ENCODE measurements around the gene ZBTB44.

ZBTB44 gene

GRCh38 chr11:130312046-130312445, 2.7 kb downstream of the ZBTB44 start:
- DNase-seq (ENCODE audit: low read depth) = no peak
- H3K4me3 ChIP-seq (ENCODE audit: low read length) = no peak overlapping the region
- no peak for TF ChIP-seq CTCF (conservative IDR thresholded peaks at IDR 0.05; ENCODE audit: low read length)

- no peak for DNase-seq (ENCODE audit: low read depth)
- H3K4me3 ChIP-seq (ENCODE audit: low read length) = no peak overlapping the region
- TF ChIP-seq CTCF (conservative IDR thresholded peaks at IDR 0.05; ENCODE audit: low read length) = no peak
Measured at GRCh38 chr11:130310622-130311021, 4.1 kb downstream of the ZBTB44 start.

DNA sequence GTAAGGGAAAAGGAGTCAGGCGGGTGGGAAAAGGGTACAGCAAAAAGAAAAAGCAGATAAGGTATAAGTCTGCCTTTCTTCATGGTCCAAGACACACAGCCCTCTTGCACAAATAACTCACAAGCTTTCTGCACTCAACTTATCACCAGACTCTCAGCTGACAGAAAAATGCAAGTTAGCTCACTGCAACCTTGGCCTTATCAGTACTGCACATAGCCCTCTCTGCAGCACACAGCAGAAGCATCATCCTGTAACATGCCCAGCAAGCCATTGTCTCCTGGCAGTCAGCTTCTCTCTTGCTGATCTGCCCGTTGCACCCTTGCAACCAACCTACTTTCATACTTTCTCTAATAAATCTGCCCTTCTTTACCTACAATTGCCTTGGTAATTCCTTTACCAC, 5.8 kb downstream of the ZBTB44 start:
- TF ChIP-seq CTCF (conservative IDR thresholded peaks at IDR 0.05; ENCODE audit: low read length) = no peak
- DNase-seq (ENCODE audit: low read depth) = no peak

DNA sequence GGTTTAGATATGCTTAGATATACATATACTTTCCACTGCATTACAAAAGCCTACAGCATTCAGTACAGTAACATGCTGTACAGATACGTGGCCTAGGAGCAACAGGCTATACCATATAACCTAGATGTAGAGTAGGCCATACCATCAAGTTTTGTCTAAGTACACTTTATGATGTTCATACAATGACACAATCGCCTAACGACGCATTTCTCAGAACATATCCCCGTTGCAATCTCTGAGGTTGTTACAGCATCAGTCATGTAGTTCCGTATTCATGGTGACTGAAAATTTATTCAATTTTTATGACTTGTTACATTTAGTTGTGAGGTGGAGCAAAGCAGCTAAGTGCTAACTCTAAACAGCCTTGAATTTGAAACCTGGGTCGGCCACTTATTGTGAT, 6.7 kb downstream of the ZBTB44 start:
- DNase-seq (ENCODE audit: low read depth) = no peak
- H3K4me3 ChIP-seq (ENCODE audit: low read length) = no peak overlapping the region
- TF ChIP-seq CTCF (conservative IDR thresholded peaks at IDR 0.05; ENCODE audit: low read length) = no peak

More for the DNA sequence above, 5.8 kb downstream of the ZBTB44 start:
- H3K4me3 ChIP-seq (ENCODE audit: low read length) = no peak overlapping the region

DNA sequence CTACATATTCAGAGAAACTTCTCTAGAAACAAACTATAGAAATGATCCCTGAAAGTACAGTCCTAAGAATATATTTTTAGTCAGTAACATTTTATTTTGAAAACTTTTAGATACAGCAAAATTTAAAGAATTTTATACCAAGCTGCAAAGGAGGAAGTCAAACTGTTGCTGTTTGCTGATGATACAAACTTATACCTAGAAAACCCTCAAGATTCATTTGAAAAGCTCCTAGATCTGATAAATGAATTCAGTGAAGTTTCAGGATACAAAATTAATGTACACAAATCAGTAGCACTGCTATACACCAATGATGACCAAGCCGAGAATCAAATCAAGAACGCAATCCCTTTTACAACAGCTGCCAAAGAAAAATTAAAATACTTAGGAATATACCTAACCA, 10.1 kb downstream of the ZBTB44 start:
- no peak for DNase-seq (ENCODE audit: low read depth)
- H3K4me3 ChIP-seq (ENCODE audit: low read length) = no peak overlapping the region
- no peak for TF ChIP-seq CTCF (conservative IDR thresholded peaks at IDR 0.05; ENCODE audit: low read length)

GRCh38 chr11:130301002-130301401, 13.7 kb downstream of the ZBTB44 start:
- TF ChIP-seq CTCF (conservative IDR thresholded peaks at IDR 0.05; ENCODE audit: low read length) = no peak
- no peak for DNase-seq (ENCODE audit: low read depth)
- no peak overlapping the region for H3K4me3 ChIP-seq (ENCODE audit: low read length)

DNA sequence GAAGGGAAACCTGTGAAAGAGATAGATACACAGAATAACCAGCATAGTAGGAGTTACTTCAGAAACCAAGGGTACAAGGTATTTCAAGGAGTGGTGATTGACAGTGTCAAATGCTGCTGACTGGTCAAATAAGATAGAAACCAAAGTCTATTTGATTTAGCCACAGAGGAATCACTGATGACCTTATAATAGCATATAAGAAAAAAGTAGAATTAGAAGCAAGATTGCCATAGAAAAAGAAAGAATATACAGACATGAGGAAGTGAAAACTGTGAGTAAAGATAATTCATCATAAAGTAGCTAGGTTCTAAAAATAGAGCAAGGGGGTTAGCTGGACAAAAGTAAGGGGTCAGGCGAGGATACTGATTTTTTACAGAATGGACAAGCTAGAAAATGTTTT, 14.2 kb downstream of the ZBTB44 start:
- no peak for TF ChIP-seq CTCF (conservative IDR thresholded peaks at IDR 0.05; ENCODE audit: low read length)
- H3K4me3 ChIP-seq (ENCODE audit: low read length) = no peak overlapping the region
- no peak for DNase-seq (ENCODE audit: low read depth)
